Duodenal mucosa (tissue), 2 donors: ENCODE data around the gene BMX.

Source experiments
- H3K27ac ChIP-seq: one replicate; pipeline ENCODE4 v1.7.0; 2013; ENCODE audit warnings: low read depth, low read length
- H3K27me3 ChIP-seq, 2 donors: one replicate each; pipeline ENCODE4 v1.7.0; 2013; ENCODE audit warnings: low read length in 2 of 2, control low read depth in 1 of 2; ENCODE audit not compliant: insufficient read depth in 2 of 2, control insufficient read depth in 1 of 2
- H3K36me3 ChIP-seq, 2 donors: one replicate each; pipeline ENCODE4 v1.7.0; 2013; ENCODE audit warnings: low read length in 2 of 2, control low read depth in 1 of 2; ENCODE audit not compliant: insufficient read depth in 2 of 2, control insufficient read depth in 1 of 2
- H3K4me1 ChIP-seq, 2 donors: one replicate each; pipeline ENCODE4 v1.7.0; 2013; ENCODE audit warnings: low read length in 2 of 2, control low read depth in 1 of 2; ENCODE audit not compliant: insufficient read depth in 2 of 2, control insufficient read depth in 1 of 2
- H3K4me3 ChIP-seq, 2 donors: one replicate each; pipeline ENCODE4 v1.7.0; 2013; ENCODE audit warnings: low read length in 2 of 2, low read depth in 1 of 2
- H3K9ac ChIP-seq, 2 donors: one replicate each; pipeline ENCODE4 v1.7.0; 2013; ENCODE audit warnings: low read length in 2 of 2, low read depth in 1 of 2
- H3K9me3 ChIP-seq, 2 donors: one replicate each; pipeline ENCODE4 v1.7.0; 2013; ENCODE audit warnings: low read length in 2 of 2, control low read depth in 1 of 2; ENCODE audit not compliant: control insufficient read depth in 1 of 2

Gene BMX

GRCh38 chrX:15475021-15475420 is 25.6 kb upstream of the BMX start:
- Histone ChIP-seq H3K36me3 (peaks cover 0 to 4% of the 10 kb centered on the region in 2 donors), H3K4me3 (no peak overlapping the region), H3K4me1 (no peaks in the 10 kb centered on the region), H3K27me3 (no peaks in the 10 kb centered on the region), H3K27ac (no peak overlapping the region), H3K9ac (no peak overlapping the region), H3K9me3 (no peaks in the 10 kb centered on the region)

- Histone ChIP-seq H3K27ac (no peak overlapping the region), H3K27me3 (no peaks in the 10 kb centered on the region), H3K9me3 (no peaks in the 10 kb centered on the region), H3K4me3 (no peak overlapping the region), H3K4me1 (no peaks in the 10 kb centered on the region), H3K9ac (no peak overlapping the region), H3K36me3 (peaks cover 0 to 4% of the 10 kb centered on the region in 2 donors)
Measured at GRCh38 chrX:15475486-15475885, 25.1 kb upstream of the BMX start.

GRCh38 chrX:15483891-15484290 is 16.7 kb upstream of the BMX start:
- Histone ChIP-seq H3K4me3 (no peak overlapping the region), H3K9ac (no peak overlapping the region), H3K4me1 (no peaks in the 10 kb centered on the region), H3K27me3 (no peaks in the 10 kb centered on the region), H3K9me3 (no peaks in the 10 kb centered on the region), H3K36me3 (no peaks in the 10 kb centered on the region), H3K27ac (no peak overlapping the region)

GRCh38 chrX:15492469-15492868 is 8.1 kb upstream of the BMX start:
- Histone ChIP-seq H3K27ac (no peak overlapping the region), H3K4me1 (no peaks in the 10 kb centered on the region), H3K36me3 (no peaks in the 10 kb centered on the region), H3K4me3 (peak overlapping the region; percentile 52 to 65), H3K27me3 (no peaks in the 10 kb centered on the region), H3K9me3 (no peaks in the 10 kb centered on the region), H3K9ac (no peak overlapping the region)

GRCh38 chrX:15493118-15493962 is 7.3 kb upstream of the BMX start, which contains the start of gene PIR:
Gene PIR (minus strand): TSS chrX:15493333. CDS start chrX:15491257, 2,076 bp downstream.
- H3K27me3 ChIP-seq = no peaks in the 10 kb centered on the region

GRCh38 chrX:15495801-15496200 is 4.8 kb upstream of the BMX start:
- H3K27me3 ChIP-seq = no peaks in the 10 kb centered on the region
- no peaks in the 10 kb centered on the region for H3K36me3 ChIP-seq
- H3K4me1 ChIP-seq = no peaks in the 10 kb centered on the region
- no peaks in the 10 kb centered on the region for H3K9me3 ChIP-seq
- H3K27ac ChIP-seq = no peak overlapping the region
- no peak overlapping the region for H3K9ac ChIP-seq
- H3K4me3 ChIP-seq = no peak overlapping the region

More at GRCh38 chrX:15493118-15493962, 7.3 kb upstream of the BMX start, which contains the start of gene PIR:
- no peak within 1 kb of the TSS for H3K27ac ChIP-seq
- H3K36me3 ChIP-seq = no peaks in the 10 kb centered on the region
- no peaks in the 10 kb centered on the region for H3K9me3 ChIP-seq
- peak within 1 kb of the TSS; percentile 52 to 65 for H3K4me3 ChIP-seq
- H3K4me1 ChIP-seq = no peaks in the 10 kb centered on the region
- H3K9ac ChIP-seq = peak within 1 kb of the TSS; percentile 25 to 54

GRCh38 chrX:15496824-15497223 is 3.8 kb upstream of the BMX start:
- Histone ChIP-seq H3K4me1 (no peaks in the 10 kb centered on the region), H3K4me3 (no peak overlapping the region), H3K9me3 (no peaks in the 10 kb centered on the region), H3K27ac (no peak overlapping the region), H3K36me3 (no peaks in the 10 kb centered on the region), H3K9ac (no peak overlapping the region), H3K27me3 (no peaks in the 10 kb centered on the region)

- Histone ChIP-seq H3K9ac (no peak overlapping the region), H3K9me3 (no peaks in the 10 kb centered on the region), H3K27me3 (no peaks in the 10 kb centered on the region), H3K27ac (no peak overlapping the region), H3K36me3 (no peaks in the 10 kb centered on the region), H3K4me1 (no peaks in the 10 kb centered on the region), H3K4me3 (no peak overlapping the region)
Measured at GRCh38 chrX:15497865-15498264, 2.7 kb upstream of the BMX start.

- Histone ChIP-seq H3K4me1 (no peaks in the 10 kb centered on the region), H3K27me3 (no peaks in the 10 kb centered on the region), H3K27ac (no peak overlapping the region), H3K36me3 (no peaks in the 10 kb centered on the region), H3K9me3 (no peaks in the 10 kb centered on the region), H3K4me3 (no peak overlapping the region), H3K9ac (no peak overlapping the region)
Measured at GRCh38 chrX:15498741-15499140, 1.9 kb upstream of the BMX start.

GRCh38 chrX:15499976-15500375 is 631 bp upstream of the BMX start:
- no peak overlapping the region for H3K9ac ChIP-seq
- H3K27ac ChIP-seq = no peak overlapping the region
- H3K36me3 ChIP-seq = no peaks in the 10 kb centered on the region
- H3K4me1 ChIP-seq = no peaks in the 10 kb centered on the region
- H3K9me3 ChIP-seq = no peaks in the 10 kb centered on the region
- H3K4me3 ChIP-seq = no peak overlapping the region
- no peaks in the 10 kb centered on the region for H3K27me3 ChIP-seq
